HUDEP-2 (cell line): ENCODE results near the gene RBM3.

Experiments used
- DNase-seq, 76 experiments: peaks; one replicate each; lab custom pipeline; 2025; ENCODE audit not compliant: unreplicated experiment in 76 of 76; lab: John Stamatoyannopoulos, UW

RBM3 gene

GRCh38 chrX:48613502-48614160 lies 39.3 kb downstream of the RBM3 start:
- DNase-seq: no peak

- DNase-seq: no peak
These were observed 42.3 kb downstream of the RBM3 start for GRCh38 chrX:48616576-48616975.

GRCh38 chrX:48617542-48618340 lies 43.5 kb downstream of the RBM3 start:
- peak in 22 of 76 experiments; percentile 1 to 45 (median 10) for DNase-seq

GRCh38 chrX:48626401-48627298 lies 52.4 kb downstream of the RBM3 start:
- no peak for DNase-seq
